Retinal pigment epithelial cell (primary cell): ENCODE data around the gene ANAPC5.
"Not testable (repeated sequence)": the region's sequence is repeated elsewhere in the genome, so short reads cannot be mapped to it uniquely, and the experiment has no call there.

Experiments
- DNase-seq: peaks from one replicate; pipeline ENCODE4 v3.0.0-alpha.2; 2010; ENCODE audit warnings: low read depth
- H3K4me3 ChIP-seq: 2 replicates; pipeline ENCODE4 v1.5.1; 2011; ENCODE audit warnings: mild to moderate bottlenecking, low read length, control low read depth, moderate library complexity
- CTCF ChIP-seq: conservative IDR thresholded peaks from 2 replicates; pipeline ENCODE4 v1.5.1; 2011; ENCODE audit warnings: low read depth, low read length, control low read depth, inconsistent platforms

The ANAPC5 gene

GRCh38 chr12:121284551-121285390 is 67.4 kb downstream of the ANAPC5 start:
- DNase-seq: no peak
- no peak overlapping the region for H3K4me3 ChIP-seq
- TF ChIP-seq CTCF: no peak

GRCh38 chr12:121283841-121284240 is 68.4 kb downstream of the ANAPC5 start:
- DNase-seq: no peak
- TF ChIP-seq CTCF: no peak

DNA sequence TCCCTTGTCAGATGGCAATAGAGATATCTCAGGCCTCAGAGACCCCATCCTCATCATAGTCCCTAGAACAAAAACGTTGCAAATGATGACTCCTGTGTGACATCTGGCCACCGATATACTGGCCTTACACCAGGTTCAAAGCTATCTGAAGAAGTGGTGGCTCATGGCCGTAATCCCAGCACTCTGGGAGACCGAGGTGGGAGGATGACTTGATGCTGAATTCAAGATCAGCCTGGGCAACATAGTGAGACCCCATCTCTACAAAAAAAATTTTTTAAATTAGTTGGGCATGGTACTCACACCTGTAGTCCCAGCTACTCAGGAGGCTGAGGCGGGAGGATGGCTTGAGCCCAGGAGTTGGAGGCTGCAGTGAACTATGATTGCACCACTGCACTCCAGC is 68.8 kb downstream of the ANAPC5 start:
- DNase-seq: no peak
- no peak overlapping the region for H3K4me3 ChIP-seq

More at GRCh38 chr12:121283841-121284240, 68.4 kb downstream of the ANAPC5 start:
- no peak overlapping the region for H3K4me3 ChIP-seq

DNA sequence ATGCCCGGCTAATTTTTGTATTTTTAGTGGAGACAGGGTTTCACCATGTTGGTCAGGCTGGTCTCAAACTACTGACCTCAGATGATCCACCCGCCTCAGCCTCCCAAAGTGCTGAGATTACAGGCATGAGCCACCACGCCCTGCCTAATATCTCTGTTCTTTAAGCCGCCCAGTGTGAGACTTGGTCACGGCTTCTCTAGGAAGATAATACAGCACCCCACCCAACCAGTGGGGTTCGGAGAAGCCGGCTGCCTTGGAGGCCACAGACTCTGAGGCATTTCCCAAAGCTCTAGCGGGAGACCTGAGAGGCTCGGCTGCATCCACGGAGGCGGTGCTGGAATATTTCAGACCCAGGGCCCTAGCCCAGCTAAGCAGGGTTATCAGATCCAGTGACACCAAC is 69.3 kb downstream of the ANAPC5 start:
- H3K4me3 ChIP-seq: not testable (repeated sequence)

More for the DNA sequence above, 68.8 kb downstream of the ANAPC5 start:
- TF ChIP-seq CTCF: no peak

DNA sequence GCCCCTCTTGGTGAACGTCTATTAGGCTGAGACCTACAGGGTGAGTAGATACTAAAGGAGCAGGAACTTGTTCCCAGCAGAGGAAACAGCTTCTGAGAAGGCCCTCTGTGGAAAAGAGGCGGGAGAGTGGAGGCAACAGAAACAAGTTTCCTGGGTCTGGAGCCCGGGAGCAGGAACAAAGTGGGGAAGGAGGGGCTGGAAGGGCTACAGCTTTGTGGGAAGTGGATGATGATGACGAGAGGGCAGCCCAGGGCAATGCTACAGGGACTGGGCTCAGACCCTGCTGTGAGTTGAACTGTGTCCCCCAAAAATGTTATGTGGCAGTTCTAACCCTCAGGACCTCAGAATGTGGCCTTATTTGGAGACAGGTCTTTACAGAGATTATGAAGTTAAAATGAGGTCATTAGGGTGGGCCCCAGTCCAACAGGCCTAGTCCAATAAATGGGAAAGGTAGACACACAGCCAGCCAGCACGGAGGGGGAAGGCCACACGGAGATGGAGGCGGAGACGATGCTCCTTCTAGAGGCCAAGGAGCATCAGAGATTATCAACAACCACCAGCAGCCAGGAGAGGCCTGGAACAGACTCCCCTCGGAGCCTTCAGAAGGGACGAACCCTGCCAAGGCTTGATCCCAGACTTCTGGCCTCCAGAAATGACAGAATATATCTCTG is 70.0 kb downstream of the ANAPC5 start:
- H3K4me3 ChIP-seq: no peak overlapping the region
- no peak for DNase-seq
- TF ChIP-seq CTCF: no peak

More for the DNA sequence above, 69.3 kb downstream of the ANAPC5 start:
- DNase-seq: not testable (repeated sequence)

GRCh38 chr12:121281116-121281515 is 71.1 kb downstream of the ANAPC5 start:
- DNase-seq, H3K4me3 ChIP-seq: not testable (repeated sequence)

GRCh38 chr12:121280531-121280930 is 71.7 kb downstream of the ANAPC5 start:
- H3K4me3 ChIP-seq, DNase-seq: not testable (repeated sequence)

DNA sequence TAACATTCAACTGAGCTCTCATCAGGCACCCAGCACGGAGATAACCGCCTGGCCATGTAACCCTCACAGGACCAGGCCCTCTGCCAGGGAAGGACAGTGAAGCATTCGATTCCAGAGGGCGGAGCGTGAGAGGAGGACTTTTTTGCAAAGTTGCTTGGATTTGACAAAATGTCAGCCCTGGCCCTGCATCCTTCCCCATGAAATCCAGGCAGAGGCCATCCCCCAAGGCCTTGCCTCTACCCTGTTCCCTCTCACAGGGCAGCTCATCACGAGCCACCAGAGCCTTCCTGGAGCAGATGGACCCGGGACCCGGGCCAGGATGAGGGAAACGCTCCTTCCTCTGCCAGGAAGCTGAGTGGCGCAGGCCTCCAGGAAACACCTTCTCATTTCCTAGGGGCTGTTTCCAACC is 72.7 kb downstream of the ANAPC5 start:
- no peak for DNase-seq
- TF ChIP-seq CTCF: no peak
- no peak overlapping the region for H3K4me3 ChIP-seq
